CD14-positive monocyte (primary cell): Measurements from ENCODE around the gene TRAF3IP3. TPM values are rescaled to one million over a fixed set of nuclear protein-coding genes. Genes with fewer than 3 reads are reported as not detected.

Experiments used
- DNase-seq, 3 donors: peaks; one replicate each; pipeline ENCODE4 v3.0.0-alpha.2; 2011 to 2022
- H2AFZ ChIP-seq: 2 replicates; pipeline ENCODE4 v1.6.0; 2012; ENCODE audit warnings: mild to moderate bottlenecking, low read depth, low read length, inconsistent platforms; ENCODE audit not compliant: insufficient read depth, poor library complexity, severe bottlenecking
- H3K27ac ChIP-seq, 2 donors: 1 replicate in 1 of 2; 2 replicates in 1 of 2; pipeline ENCODE4 v1.5.1; 2012 to 2013; ENCODE audit warnings: low read length in 2 of 2, control low read depth in 1 of 2, inconsistent platforms in 1 of 2, low read depth in 1 of 2, mild to moderate bottlenecking in 1 of 2
- H3K27me3 ChIP-seq, 2 donors: one replicate each; pipeline versions ENCODE4 v1.6.0 to v1.6.1; 2011 to 2013; ENCODE audit warnings: low read length in 2 of 2; ENCODE audit not compliant: control insufficient read depth in 2 of 2, insufficient read depth in 2 of 2
- H3K36me3 ChIP-seq, 2 donors: replicated peaks in 1 of 2; 1 replicate in 1 of 2; 2 replicates in 1 of 2; pipeline versions ENCODE4 v1.5.1 to v1.6.1; 2012 to 2013; ENCODE audit warnings: low read length in 2 of 2, control low read depth in 1 of 2, inconsistent platforms in 1 of 2, mild to moderate bottlenecking in 1 of 2; ENCODE audit not compliant: insufficient read depth in 2 of 2, control insufficient read depth in 1 of 2
- H3K4me1 ChIP-seq, 2 donors: 1 replicate in 1 of 2; 2 replicates in 1 of 2; pipeline versions ENCODE4 v1.5.1 to v1.6.1; 2012 to 2013; ENCODE audit warnings: low read length in 2 of 2, control low read depth in 1 of 2, inconsistent platforms in 1 of 2, mild to moderate bottlenecking in 1 of 2, moderate library complexity in 1 of 2; ENCODE audit not compliant: insufficient read depth in 2 of 2, control insufficient read depth in 1 of 2
- H3K4me2 ChIP-seq: replicated peaks from 2 replicates; pipeline ENCODE3; 2012; ENCODE audit warnings: low read length, moderate library complexity, mild to moderate bottlenecking; ENCODE audit not compliant: poor library complexity, severe bottlenecking; ENCODE audit errors: extremely low read depth
- H3K4me3 ChIP-seq, 3 experiments: fragments of 200-600 bp in 1 of 3; sonication (generic) in 1 of 3; replicated peaks in 1 of 3; 1 replicate in 2 of 3; 2 replicates in 1 of 3; pipeline ENCODE4 v1.5.1; 2011 to 2013; ENCODE audit warnings: low read length in 3 of 3, mild to moderate bottlenecking in 3 of 3, control low read depth in 2 of 3, low read depth in 2 of 3, inconsistent platforms in 1 of 3, moderate library complexity in 1 of 3
- H3K79me2 ChIP-seq: 2 replicates; pipeline ENCODE4 v1.6.0; 2012; ENCODE audit warnings: mild to moderate bottlenecking, control low read depth, inconsistent platforms, low read length, moderate library complexity; ENCODE audit not compliant: insufficient read depth
- H3K9ac ChIP-seq: 2 replicates; pipeline ENCODE4 v1.6.0; 2017; ENCODE audit warnings: low read length, mild to moderate bottlenecking; ENCODE audit not compliant: insufficient read depth, poor library complexity, severe bottlenecking
- H3K9me3 ChIP-seq, 2 donors: replicated peaks in 1 of 2; 1 replicate in 1 of 2; 2 replicates in 1 of 2; pipeline versions ENCODE4 v1.5.1 to v1.6.1; 2012 to 2013; ENCODE audit warnings: low read length in 2 of 2, control low read depth in 1 of 2; ENCODE audit not compliant: control insufficient read depth in 1 of 2, insufficient read depth in 1 of 2
- H4K20me1 ChIP-seq: 2 replicates; pipeline ENCODE4 v1.6.0; 2012; ENCODE audit warnings: mild to moderate bottlenecking, low read length, control low read depth, moderate library complexity; ENCODE audit not compliant: insufficient read depth
- H3K27ac Mint-ChIP-seq, 7 donors: one replicate each; pipeline ENCODE4 v1.8.0; 2020; ENCODE audit warnings: mild to moderate bottlenecking in 7 of 7, mixed read lengths in 7 of 7, moderate library complexity in 6 of 7, inconsistent platforms in 2 of 7
- H3K27me3 Mint-ChIP-seq, 3 donors: one replicate each; pipeline ENCODE4 v1.8.0; 2021 to 2022; ENCODE audit warnings: low read depth in 3 of 3, mild to moderate bottlenecking in 3 of 3, mixed read lengths in 3 of 3, moderate library complexity in 3 of 3, inconsistent platforms in 1 of 3
- H3K36me3 Mint-ChIP-seq, 2 donors: one replicate each; pipeline ENCODE4 v1.8.0; 2020; ENCODE audit warnings: mixed read lengths in 2 of 2, inconsistent platforms in 1 of 2, mild to moderate bottlenecking in 1 of 2
- H3K4me1 Mint-ChIP-seq: one replicate; pipeline ENCODE4 v1.8.0; 2020; ENCODE audit warnings: mild to moderate bottlenecking, mixed read lengths
- H3K4me3 Mint-ChIP-seq, 2 donors: one replicate each; pipeline ENCODE4 v1.8.0; 2020; ENCODE audit warnings: mild to moderate bottlenecking in 2 of 2, mixed read lengths in 2 of 2, moderate library complexity in 1 of 2
- H3K9me3 Mint-ChIP-seq, 7 donors: one replicate each; pipeline ENCODE4 v1.8.0; 2020 to 2022; ENCODE audit warnings: mixed read lengths in 7 of 7, mild to moderate bottlenecking in 6 of 7, moderate library complexity in 6 of 7, inconsistent platforms in 2 of 7
- WGBS: methylation state at CpG from one replicate; pipeline ENCODE4 v1.1.5; 2013; ENCODE audit warnings: missing lambda C conversion rate; ENCODE audit not compliant: insufficient coverage; 5-methylcytosine and 5-hydroxymethylcytosine counted together
- intact Hi-C, 2 donors: fragments of 100-400 bp; cut with micrococcal nuclease; formaldehyde crosslinking; loops; one replicate each; pipeline versions ENCODE4 v1.15.0 to v1.15.1; 2023
- polyA plus RNA-seq, 3 donors: library from polyadenylated mRNA; depleted of rRNA in 1 of 3; unstranded in 2 of 3; stranded (reverse) in 1 of 3; fragments of 300-500 nt in 2 of 3; fragments of >200 nt in 1 of 3; fragmentation: Illumina TruSeq in 2 of 3; gene quantifications; 1 replicate in 2 of 3; 2 replicates in 1 of 3; pipeline ENCODE4 v1.2.3, GENCODE V29; 2012 to 2021
- TF ChIP-seq, protein P1 (sequence below): fragments of 200-600 bp; IDR thresholded peaks from one replicate; pipeline ENCODE4 v1.8.0; 2022; ENCODE audit warnings: antibody characterized with exemption, mild to moderate bottlenecking

The TRAF3IP3 gene
- polyA plus RNA-seq, 3 donors: 89.3 to 266 (median 111) TPM

DNA sequence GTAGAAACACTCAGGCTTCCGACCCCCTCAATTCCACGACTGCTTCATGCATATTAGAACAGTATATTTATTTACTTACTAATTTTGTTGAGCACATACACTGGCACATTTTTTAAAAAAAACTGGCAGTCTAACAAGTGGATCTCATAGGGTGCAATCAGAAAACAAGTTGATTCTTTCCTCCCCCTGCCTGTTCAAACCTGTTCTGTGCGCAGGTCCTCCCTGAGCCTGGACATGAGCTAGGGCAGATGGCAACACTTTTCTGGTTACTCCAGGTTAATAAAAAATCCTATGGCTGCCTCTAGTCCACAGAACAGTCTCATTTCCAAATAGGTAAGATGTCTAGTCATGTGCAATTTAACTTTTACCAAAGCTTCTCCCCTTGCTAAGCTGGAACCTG is 32.6 kb upstream of the TRAF3IP3 start:
- H3K27ac Mint-ChIP-seq: no peak overlapping the region
- H3K9me3 Mint-ChIP-seq: no peaks in the 10 kb centered on the region
- peaks cover 0 to 2% (median 0%) of the 10 kb centered on the region in 3 donors for H3K27me3 Mint-ChIP-seq
- H2AFZ ChIP-seq: no peak overlapping the region
- H4K20me1 ChIP-seq: no peaks in the 10 kb centered on the region
- DNase-seq: no peak
- H3K4me1 ChIP-seq: no peaks in the 10 kb centered on the region
- H3K79me2 ChIP-seq: no peaks in the 10 kb centered on the region
- intact Hi-C loops: no loop called here
- H3K4me3 ChIP-seq: no peak overlapping the region
- no peaks in the 10 kb centered on the region for H3K9me3 ChIP-seq
- no peaks in the 10 kb centered on the region for H3K27me3 ChIP-seq
- peaks cover 0 to 2% of the 10 kb centered on the region in 2 donors for H3K36me3 Mint-ChIP-seq
- H3K4me3 Mint-ChIP-seq: no peak overlapping the region
- no peak overlapping the region for H3K4me2 ChIP-seq
- WGBS: 100% methylated on average over 1 of the region's 3 CpGs
- no peaks in the 10 kb centered on the region for H3K36me3 ChIP-seq
- no peak overlapping the region for H3K9ac ChIP-seq
- H3K4me1 Mint-ChIP-seq: no peaks in the 10 kb centered on the region
- TF ChIP-seq, protein P1, sequence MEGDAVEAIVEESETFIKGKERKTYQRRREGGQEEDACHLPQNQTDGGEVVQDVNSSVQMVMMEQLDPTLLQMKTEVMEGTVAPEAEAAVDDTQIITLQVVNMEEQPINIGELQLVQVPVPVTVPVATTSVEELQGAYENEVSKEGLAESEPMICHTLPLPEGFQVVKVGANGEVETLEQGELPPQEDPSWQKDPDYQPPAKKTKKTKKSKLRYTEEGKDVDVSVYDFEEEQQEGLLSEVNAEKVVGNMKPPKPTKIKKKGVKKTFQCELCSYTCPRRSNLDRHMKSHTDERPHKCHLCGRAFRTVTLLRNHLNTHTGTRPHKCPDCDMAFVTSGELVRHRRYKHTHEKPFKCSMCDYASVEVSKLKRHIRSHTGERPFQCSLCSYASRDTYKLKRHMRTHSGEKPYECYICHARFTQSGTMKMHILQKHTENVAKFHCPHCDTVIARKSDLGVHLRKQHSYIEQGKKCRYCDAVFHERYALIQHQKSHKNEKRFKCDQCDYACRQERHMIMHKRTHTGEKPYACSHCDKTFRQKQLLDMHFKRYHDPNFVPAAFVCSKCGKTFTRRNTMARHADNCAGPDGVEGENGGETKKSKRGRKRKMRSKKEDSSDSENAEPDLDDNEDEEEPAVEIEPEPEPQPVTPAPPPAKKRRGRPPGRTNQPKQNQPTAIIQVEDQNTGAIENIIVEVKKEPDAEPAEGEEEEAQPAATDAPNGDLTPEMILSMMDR: no peak
- no peak overlapping the region for H3K27ac ChIP-seq

- Mint-ChIP-seq H3K27ac (no peak overlapping the region), H3K4me3 (no peak overlapping the region), H3K9me3 (no peaks in the 10 kb centered on the region)
Observed at GRCh38 chr1:209723756-209724693, 31.8 kb upstream of the TRAF3IP3 start.

More at GRCh38 chr1:209723756-209724693, 31.8 kb upstream of the TRAF3IP3 start:
- no peak overlapping the region for H3K4me3 ChIP-seq
- H3K79me2 ChIP-seq: no peaks in the 10 kb centered on the region
- H3K4me2 ChIP-seq: no peak overlapping the region
- H3K27me3 Mint-ChIP-seq: peaks cover 0 to 2% (median 0%) of the 10 kb centered on the region in 3 donors
- H4K20me1 ChIP-seq: no peaks in the 10 kb centered on the region
- no peak overlapping the region for H2AFZ ChIP-seq
- intact Hi-C loops: no loop called here
- no peak for DNase-seq
- no peaks in the 10 kb centered on the region for H3K4me1 Mint-ChIP-seq
- TF ChIP-seq, protein P1: no peak
- WGBS: 97% methylated on average over 3 of the region's 3 CpGs
- no peak overlapping the region for H3K27ac ChIP-seq
- H3K9ac ChIP-seq: no peak overlapping the region
- H3K9me3 ChIP-seq: no peaks in the 10 kb centered on the region
- no peaks in the 10 kb centered on the region for H3K4me1 ChIP-seq
- H3K36me3 Mint-ChIP-seq: peaks cover 0 to 2% of the 10 kb centered on the region in 2 donors
- H3K36me3 ChIP-seq: no peaks in the 10 kb centered on the region
- H3K27me3 ChIP-seq: no peaks in the 10 kb centered on the region
